SIG-M5 (cell line): Measurements from ENCODE around the gene PSMB3.
"Not testable (repeated sequence)": the region's sequence is repeated elsewhere in the genome, so short reads cannot be mapped to it uniquely, and the experiment has no call there.

Experiments
- DNase-seq: peaks from one replicate; lab custom pipeline; 2025; lab: John Stamatoyannopoulos, UW

The PSMB3 gene

GRCh38 chr17:38716368-38717005, 36.1 kb upstream of the PSMB3 start:
- no peak for DNase-seq

GRCh38 chr17:38717139-38717745, 35.3 kb upstream of the PSMB3 start:
- DNase-seq, result no peak

- DNase-seq, result no peak
Observed at GRCh38 chr17:38719289-38719942, 33.1 kb upstream of the PSMB3 start.

GRCh38 chr17:38719943-38720641, 32.4 kb upstream of the PSMB3 start:
- DNase-seq, result no peak

GRCh38 chr17:38720941-38721340, 31.6 kb upstream of the PSMB3 start:
- no peak for DNase-seq

GRCh38 chr17:38721802-38722201, 30.7 kb upstream of the PSMB3 start:
- DNase-seq, result no peak

GRCh38 chr17:38724337-38724988, 28.1 kb upstream of the PSMB3 start:
- no peak for DNase-seq

GRCh38 chr17:38725066-38725465, 27.5 kb upstream of the PSMB3 start:
- no peak for DNase-seq

- DNase-seq, result not testable (repeated sequence)
Observed at GRCh38 chr17:38726145-38726544, 26.4 kb upstream of the PSMB3 start.

- DNase-seq, result no peak
Observed at GRCh38 chr17:38727736-38728135, 24.8 kb upstream of the PSMB3 start.

- no peak for DNase-seq
Observed at GRCh38 chr17:38728290-38728831, 24.2 kb upstream of the PSMB3 start.

GRCh38 chr17:38729368-38729885, 23.1 kb upstream of the PSMB3 start:
- DNase-seq, result no peak

- DNase-seq, result no peak
Observed at GRCh38 chr17:38729886-38730525, 22.5 kb upstream of the PSMB3 start, which contains the start of gene CISD3. TSS of gene CISD3 (plus strand) at chr17:38730341. CDS start at chr17:38730359, 18 bp downstream.

GRCh38 chr17:38730526-38731379, 21.8 kb upstream of the PSMB3 start:
- DNase-seq, result no peak

GRCh38 chr17:38731526-38732294, 20.8 kb upstream of the PSMB3 start:
- no peak for DNase-seq

- no peak for DNase-seq
Observed at GRCh38 chr17:38732376-38733281, 19.9 kb upstream of the PSMB3 start.

GRCh38 chr17:38733282-38733981, 19.1 kb upstream of the PSMB3 start:
- no peak for DNase-seq
